Right forelimb (tissue), 1 donor: Measurements from ENCODE around the gene ZBTB7C.
A peak's percentile ranks its signal among the peaks of the same experiment; 100 is the strongest.

Source experiments
- DNase-seq: peaks from one replicate; pipeline ENCODE4 v3.0.0-alpha.2; 2018

The ZBTB7C gene

DNA sequence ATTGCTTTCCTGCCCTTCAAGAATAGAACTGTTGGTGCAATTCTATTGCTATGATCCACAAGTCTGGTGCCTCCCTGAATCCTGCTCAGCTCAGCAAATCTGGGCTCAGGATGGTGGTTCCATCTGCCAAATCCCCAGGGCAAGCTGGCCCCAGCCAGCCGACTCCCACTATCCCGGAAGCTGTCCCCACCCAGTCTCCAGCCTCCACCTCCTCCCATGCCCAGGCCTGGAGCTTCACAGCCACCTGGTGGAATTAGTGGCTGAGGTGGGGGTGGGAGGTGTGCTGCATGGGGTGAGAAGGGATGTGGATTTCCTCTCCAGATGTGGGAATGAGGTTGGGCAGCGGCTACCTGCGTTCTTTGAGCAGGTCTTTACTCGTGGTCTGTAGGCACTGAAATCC lies 359.4 kb downstream of the ZBTB7C start:
- DNase-seq, result no peak

DNA sequence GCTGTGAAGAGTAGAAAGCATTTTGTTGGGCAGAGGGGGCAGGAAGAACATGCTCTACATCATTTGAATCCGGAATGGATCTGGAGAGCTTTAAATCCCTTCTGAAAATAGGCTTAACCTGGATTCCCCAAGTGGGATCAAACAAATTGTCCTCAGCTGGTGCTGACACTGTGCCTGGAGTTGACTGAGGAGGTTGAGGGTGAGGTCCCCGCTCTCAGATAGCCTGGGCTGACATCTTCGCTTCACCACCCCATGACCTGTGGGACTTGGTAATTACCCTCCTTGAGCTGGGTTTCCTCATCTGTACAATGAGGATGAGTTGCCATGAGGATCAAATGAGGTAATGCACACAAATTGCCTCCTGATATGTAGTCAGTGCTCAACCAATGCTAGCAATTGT lies 360.9 kb downstream of the ZBTB7C start:
- no peak for DNase-seq

DNA sequence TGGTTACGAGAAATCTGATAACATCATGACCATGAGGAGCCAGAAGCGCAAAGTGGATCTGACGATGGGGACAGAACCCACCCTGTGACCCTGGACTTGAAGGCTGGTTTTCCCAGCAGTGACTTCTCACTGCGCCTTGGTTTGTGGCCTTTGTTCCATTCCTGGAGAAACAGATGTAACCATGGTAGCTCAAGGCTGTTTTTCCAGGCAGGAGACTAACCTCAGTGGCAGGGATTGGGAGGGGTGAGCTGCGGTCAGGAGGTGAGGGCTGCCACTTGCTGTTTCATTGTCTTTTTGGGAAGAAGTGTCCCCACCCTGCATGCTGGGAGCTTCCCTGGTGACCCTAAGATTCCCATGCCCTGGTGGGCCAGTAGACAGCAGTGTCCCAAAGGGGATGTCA lies 362.3 kb downstream of the ZBTB7C start:
- no peak for DNase-seq

DNA sequence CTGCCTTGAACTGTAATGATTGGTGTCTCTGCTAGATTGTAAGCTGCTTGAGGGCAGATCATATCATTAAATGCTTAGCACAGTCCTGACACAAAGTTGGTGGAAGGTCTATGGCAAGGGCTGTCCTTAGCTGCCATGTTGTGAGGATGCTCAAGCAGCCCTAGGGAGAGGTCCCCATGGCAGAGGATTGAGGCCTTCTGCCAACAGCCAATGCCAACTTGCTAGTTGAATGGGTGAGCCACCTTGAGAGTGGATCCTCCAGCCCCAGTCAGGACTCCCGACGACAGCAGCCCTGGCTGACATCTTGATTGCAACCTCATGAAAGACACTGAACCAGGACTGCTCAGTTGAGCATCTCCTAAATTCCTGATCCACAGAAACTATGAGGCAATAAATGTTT lies 363.4 kb downstream of the ZBTB7C start:
- DNase-seq, result no peak

DNA sequence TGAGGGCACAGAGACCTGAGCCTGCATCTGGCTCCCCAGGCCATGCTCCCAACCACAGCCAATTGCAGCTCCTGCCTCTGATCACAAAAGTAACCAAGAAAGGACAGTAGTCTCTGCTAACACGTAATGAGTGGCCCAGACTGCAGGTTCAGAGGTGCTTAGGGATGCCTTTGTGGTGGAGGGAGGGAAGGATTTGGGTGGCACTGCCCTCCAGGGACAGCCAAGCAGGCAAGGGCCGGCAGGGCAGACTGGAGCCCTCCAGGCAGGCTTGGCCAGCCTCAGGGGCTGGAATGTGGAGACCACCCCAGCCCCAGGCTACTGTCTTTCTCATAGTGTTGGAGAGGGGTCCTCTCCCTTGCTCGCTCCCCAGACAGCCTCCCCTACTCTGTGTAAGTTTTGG lies 364.2 kb downstream of the ZBTB7C start:
- DNase-seq, result no peak

DNA sequence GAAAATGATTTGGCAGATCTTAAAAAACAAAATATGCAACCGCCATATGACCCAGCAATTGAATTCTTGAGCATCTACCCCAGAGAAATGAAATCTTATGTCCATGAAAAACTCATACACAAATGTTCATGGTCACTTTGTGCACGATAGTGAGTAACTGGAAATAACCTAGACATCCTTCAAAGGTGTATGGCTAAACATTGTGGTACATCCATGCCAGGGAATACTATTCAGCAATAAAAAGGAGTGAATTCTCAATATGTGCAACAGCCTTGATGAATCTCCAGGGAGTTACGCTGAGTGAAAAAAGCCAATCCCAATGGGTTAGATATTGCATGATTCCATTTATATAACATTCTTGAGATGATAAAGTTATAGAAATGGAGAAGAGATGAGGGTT lies 366.0 kb downstream of the ZBTB7C start:
- no peak for DNase-seq

DNA sequence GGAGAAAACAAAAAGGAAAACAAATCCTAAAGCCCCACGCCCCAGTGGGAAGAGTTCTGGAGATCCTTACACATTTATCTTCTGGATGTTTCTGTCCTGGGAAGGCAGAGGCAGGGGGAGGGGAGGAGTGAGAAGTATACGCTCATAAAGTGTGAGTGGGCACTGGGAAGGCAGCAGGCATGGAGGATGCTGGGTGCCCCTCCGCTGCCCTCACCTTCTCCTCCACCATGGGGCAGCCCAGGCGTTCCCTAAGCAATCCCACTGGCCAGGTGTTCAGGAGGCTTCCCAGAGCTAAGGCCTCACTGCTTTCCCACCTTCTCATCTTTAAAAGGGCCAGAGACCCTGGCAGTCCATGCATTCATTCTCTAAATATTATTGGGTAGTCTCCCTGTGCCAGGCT lies 366.8 kb downstream of the ZBTB7C start:
- DNase-seq, result no peak

DNA sequence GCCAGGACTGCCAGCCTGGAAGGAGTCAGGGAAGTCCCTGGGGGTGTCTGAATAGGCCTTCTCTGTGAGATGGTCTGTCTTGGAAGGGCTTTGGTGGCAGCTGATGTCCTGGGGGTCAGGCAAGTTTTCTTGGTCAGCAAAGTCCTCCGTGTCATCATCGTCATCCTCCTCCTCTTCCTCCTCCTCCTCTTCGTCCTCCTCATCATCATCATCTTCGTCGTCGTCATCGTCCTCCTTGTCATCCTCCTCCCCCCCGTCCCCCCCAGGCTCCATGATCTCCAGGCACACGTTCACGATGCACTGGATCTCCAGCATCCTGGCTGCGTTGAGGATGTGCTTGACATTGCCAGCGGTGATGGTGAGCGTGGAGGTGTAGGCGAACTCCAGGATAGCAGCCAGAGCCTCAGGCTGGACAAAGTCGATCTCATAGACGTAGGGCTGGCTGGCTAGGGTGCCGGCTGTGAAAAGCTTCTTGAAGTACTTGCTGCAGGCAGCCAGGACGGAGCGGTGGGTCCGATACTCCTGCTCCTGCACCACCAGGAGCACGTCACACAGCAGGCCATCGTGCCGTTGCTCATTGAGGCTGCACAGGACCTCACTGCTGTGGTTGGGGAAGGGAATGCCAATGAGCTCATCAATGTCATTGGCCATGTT lies 368.6 kb downstream of the ZBTB7C start:
- no peak for DNase-seq

DNA sequence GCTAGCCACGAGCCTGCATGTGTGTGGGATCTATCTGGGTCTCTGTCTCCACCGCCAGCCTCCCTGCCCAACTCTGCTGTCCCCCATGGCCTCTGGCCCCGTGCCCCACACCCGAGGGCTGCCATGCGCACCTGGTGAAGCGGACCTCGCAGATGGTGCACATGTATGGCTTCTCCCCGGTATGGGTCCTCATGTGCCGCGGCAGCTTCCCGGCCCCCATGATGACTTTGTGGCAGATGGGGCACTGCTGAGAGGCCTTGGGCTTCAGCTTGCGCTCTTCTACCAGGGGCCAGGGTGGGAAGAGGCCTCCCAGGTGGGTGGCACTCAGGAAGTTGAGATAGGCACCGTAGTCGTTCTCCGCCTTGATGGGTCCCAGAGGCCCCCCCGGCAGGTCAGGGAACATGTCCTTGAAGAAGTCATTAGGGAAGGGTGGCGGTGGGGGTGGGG lies 369.4 kb downstream of the ZBTB7C start:
- DNase-seq, result no peak

DNA sequence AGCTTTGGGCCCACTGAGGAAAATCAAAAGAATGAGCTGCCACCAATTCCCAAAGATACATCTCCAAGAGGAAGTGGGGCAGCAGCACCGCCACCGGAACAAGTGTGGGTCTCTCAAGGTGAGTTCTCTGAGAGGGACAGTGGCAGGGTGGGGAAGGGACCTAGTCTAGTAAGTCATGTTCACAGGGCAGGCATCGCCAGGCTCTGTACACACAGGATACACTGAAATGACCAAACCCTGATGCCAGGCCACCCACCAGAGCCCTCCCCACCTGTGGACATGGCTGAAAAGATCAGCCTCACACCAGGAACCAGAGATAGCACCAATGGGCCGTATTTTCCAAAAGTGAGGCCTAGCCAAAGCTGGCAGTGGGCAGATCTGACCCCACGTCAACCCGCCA lies 370.5 kb downstream of the ZBTB7C start:
- peak; percentile 25 for DNase-seq

DNA sequence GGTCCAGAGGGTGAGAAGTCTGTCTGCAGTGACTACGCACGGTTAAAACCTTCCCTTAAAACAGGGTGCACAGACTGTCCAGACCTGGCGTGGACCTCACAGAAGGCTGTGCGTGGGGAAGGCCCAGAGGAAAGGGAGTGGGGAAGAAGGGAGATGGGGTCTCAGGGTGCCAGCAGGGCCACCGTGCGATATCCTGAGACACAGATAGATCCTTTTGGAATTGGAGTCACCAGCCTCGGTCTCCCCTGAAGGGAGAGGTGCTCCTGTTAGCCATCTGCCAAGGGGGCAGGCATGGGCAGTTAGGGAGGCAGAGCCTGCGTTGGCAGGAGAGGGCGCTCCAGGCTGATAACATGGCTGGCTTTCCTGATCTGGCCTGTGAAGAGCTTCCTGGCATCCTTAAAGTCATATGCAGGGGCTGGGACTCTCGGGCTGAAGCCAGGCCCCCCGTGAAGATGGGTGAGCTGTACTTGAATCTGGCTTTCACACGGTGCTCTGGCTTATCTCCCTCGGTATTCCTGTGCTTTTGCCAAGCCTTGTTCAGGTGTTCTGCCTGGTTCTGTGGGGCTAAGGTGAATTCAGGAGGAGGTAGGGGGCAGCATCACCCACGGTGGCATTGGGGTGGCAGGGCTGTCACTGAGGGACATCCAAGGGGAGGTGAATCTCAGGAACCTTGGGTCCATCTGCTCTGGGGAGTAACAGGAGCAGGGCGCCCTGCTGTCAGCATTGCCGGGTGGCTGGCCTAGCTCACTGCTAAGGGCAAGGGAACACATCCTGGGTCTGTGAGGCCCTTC lies 371.5 kb downstream of the ZBTB7C start:
- peak; percentile 42 for DNase-seq

DNA sequence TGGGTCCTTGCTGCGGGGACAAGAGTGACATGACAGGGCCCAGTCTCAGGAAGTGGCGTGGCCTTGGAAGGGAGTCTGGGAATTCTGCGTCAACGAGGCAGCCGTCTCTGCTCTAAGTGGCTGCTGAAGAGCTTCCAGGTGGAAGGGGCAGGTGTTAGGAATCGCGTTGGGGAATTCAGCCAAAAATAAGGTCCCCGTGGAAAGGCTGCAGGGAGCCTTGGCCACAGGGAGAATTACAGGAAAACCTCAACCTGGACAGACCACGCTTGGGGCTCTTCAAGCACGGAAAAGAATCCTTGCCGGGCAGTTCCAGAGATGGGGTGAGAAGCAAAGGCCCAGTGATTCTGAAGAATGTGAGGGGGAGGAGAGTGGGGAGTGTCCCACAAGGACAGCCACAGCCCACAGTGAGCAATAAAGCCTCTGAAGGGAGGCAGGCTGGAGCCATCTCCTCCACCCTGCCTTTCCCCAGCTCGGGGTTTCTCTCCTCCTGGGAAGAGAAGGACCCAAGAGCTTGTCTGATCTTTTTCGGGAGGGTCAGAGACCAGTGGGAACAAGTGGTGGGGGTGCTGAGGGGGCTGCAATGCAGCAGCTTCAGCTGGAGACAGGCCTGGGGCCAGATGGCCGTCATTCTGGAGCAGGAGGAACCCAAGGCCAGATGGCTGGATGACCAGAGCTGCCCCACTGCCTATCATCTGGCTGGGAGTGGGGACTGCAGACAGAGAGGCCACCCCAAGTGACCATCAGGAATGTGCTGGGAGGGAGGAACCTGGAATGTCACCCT lies 372.4 kb downstream of the ZBTB7C start:
- DNase-seq, result peak; percentile 38

DNA sequence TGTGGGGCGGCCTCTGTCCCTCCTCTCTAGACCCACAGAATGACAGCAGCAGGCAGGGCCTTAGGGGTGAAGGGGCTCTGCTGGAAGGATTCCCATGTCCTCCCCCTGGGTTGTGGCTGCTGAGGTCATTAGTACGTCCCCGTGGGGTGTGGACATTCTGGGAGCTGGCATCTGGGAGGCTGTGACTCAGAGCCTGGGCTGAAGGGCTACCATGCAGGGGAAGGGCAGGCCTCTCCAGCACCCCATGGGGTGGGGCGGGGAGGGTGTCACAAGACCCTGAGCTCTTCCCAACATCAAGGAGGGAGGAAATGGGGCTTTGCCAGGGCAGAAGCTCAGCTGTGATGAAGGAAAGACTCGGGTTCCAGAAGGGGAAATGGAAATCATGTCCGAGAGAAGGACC lies 373.0 kb downstream of the ZBTB7C start:
- DNase-seq, result peak; percentile 18

DNA sequence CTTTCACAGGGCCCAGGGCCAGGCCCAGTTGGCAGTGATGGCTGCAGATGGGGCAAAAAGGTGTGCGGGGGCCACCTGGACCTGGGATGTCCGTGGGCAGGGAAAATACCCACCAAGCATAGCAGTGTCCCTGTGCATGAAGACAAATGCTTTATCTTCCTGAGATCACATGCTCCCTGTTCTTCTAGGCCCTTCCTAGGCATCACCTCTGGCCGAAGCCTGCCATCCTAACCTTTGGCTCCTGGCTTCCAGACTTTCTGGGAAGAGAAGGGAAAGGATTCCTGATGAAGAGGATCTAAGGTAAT lies 373.7 kb downstream of the ZBTB7C start:
- peak; percentile 10 for DNase-seq

DNA sequence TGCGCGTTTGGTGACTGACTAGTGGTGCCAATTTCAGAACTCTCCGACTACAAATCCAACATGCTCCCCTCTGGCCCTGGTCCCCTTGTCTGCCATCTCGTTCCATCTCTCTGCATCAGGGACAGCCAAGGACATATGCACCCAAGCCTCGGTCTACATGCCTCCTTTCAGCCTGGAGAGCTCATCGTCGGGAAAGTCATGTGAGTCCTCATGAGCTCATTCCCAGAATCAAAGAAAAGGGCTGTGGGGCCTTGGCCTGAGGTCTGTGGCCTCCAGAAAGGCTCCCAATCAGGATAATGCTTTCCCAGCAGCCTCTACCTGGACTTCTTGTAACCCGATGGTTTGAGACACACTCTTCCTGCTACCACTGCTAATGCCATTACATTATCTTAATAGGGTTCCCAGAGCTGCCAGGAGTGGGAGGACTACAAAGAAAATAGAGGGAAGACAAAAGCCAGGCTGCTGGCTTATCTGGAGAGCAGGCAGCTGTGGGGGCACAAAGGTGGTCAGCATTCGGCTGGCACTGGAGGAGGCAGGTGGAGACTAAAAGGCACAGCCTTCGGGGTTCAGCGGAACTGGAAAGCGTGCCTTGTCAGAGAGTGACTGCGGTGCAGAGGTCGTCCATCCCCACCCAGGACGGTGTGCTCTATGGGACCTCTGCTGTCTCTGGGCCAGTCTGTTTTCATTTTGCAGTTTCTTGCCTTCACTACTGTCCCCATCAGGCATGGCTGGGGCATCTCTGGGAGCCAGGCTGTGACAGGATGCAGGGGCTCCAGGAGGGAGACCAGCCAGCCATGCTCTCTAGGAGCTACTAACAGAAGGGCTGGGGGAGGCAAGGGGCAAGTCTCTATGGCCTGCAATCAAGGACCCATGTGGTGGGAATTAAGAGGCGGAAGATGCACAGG lies 374.3 kb downstream of the ZBTB7C start:
- DNase-seq, result peak; percentile 33

DNA sequence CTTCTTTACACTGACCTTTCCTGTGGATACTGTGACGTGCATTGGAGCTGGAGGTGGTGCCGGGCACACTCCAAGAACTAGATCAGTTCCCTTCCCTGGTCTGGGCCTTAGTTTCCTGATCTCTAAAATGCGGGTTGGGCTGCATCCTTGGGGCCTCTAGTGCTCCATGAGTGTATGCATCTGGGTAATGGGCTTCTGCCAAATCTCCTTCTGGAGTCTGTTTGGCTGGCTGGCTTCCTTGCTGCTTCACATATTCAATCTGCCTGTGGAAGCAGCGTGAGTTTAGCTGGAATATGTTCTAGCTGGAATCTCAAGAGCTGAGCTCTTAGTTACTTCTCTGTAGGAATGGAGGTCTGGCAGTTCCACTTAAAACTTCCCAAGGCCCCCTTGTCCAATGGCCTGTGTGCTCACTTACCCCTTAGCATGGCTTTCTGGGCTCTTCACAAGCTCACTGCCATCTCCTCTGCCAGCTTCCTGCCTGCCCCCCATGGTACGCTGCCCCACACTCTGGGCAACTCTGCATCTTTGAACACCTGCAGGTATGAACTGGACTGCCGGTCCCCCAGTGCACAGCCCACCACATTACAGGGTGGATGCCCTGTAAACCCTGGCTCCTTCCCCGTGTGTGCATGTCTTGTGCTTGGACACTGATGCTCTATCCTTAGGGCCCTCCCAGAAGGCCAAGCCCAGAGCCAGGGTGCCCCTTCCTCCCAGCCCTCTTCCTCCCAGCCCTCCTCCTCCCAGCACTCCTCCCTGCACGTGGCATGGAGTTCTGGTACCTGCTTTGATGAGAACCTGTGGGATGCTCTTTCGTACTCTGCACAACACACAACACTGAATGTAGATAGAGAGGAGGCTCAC lies 375.2 kb downstream of the ZBTB7C start:
- peak; percentile 45 for DNase-seq

DNA sequence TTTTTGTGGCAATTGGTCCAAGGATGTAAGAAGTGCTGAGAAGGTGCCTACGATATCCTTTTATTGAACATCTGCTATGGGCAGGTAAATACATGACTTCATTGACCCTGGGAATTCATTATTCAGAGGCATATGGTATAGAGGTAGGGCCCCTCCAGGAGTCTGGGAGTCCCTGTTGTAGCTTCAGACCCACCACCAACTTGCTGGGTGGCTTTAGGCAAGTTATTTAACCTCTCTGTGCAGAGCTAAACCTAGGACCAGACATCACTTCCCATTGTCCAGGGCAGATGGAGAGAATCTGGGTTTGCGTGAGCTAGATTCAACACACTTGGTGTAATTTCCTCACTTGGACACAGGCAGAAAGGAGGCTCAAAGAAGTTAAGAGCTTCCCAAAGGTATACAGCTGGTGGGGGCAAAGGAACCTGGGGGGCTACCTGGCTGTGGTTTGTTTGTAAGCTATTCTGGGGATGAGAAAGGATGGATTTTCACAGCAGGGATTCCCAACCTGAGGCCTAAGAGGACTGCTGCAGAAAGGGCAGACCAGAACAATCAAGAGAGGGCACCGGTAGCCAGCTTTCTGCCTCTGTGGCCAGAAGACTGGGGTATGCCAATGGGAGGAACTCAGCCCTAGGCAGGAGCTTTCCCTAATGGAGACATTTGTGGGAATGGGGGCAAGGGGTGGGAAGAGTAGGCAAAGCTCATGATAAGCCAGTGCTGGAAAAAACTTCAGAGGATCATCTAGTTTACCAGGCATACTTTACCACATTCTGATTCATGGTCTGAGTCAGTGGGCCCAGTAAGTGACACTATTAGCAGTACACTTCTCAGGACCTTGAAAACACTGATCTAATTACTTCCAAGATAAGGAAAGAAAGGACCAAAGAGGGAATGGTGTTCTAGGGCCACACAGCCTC lies 376.1 kb downstream of the ZBTB7C start:
- peak; percentile 26 for DNase-seq

DNA sequence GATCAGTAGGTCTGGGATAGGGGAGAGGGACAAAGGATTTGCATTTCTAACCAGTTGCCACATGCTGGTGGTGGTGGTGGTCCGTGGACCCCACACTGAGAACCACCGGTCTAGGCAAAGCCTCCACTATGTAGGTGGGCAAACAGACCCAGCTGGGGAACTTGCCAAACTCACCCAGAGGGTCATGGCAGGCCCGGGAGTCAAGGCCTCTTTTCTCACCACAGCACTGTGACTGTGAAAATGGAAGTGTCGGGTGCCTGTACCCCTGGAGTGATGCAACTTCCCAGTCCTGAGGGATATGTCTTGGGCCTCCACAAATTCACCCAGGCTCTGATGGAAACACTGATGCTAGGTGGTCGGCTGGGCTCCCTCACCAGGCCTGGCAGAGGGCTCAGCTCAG lies 377.5 kb downstream of the ZBTB7C start:
- peak; percentile 38 for DNase-seq

DNA sequence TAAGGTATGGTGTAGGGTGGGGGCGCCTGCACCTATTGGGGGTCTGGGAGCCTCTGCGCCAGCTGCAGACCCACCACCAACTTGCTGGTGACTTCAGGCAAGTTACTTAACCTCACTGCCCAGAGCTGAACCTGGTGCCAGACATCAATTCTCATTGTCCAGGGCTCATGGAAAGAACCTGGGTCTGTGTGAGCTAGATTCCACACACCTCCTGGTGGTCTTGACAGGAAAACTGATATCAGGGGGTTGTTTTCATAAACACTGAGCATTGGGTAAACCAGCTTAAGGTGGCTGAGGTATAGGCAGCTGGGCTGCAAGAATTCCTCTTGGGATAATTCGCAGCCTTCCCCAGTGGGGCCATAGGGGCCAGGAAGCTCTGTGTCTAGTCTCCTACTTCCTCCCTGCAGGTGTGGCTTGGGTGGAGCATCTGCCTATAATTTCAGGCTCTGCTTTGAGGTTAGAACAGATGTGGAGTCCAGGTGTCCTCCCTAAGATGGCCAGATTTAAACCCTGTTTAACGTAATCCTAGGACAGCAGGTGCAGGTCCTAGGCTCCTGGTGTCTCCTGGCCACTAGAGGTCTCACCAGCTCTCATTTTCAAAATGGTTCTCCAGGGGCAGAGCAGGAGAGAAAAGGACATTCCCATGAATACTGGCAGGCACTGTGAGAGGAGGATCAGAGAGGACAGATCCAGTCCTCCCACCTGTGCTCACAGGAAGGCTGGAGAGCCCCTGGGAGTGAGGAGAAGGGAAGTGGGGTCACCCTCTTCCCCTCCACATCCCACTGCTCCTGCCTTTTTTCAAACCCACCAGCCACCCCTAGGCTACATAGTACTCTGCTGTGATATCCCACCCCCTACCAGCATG lies 378.3 kb downstream of the ZBTB7C start:
- DNase-seq, result no peak
